HG03066 (cell line): Measurements from ENCODE around the gene WDR81.

Source experiments
- ATAC-seq: cut with Tn5 transposase; IDR thresholded peaks from one replicate; pipeline ENCODE4 v1.9.1; 2021; ENCODE audit warnings: low read depth; ENCODE audit not compliant: unreplicated experiment

The WDR81 gene

DNA sequence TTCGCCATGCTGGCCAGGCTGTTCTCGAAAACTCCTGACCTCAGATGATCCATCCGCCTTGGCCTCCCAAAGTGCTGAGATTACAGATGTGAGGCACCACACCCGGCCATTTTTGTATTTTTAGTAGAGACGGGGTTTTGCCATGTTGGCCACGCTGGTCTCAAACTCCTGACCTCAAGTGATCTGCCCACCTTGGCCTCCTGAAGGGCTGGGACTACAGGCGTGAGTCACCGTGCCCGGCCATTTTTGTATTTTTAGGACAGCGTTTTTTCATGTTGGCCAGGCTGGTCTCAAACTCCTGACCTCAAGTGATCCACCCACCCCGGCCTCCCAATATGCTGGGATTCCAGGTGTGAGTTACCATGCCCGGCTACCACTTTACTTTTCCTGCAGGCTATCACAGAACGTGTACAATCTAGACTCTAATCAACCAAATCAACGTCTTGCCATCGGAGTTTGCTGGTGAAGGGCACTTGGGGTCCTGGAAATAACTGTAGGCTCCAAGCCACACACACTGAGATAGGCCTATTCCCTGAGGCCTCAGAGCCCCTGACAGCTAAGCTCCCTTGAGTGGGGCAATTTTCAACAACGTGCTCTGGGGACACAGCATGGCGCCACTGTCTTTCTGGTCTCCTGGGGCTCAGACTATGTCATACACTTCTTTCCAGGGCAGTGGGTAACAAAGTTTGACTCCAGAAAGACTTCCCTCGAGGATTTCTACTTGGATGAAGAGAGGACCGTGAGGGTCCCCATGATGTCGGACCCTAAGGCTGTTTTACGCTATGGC lies 50.1 kb downstream of the WDR81 start:
- ATAC-seq = no peak

GRCh38 chr17:1776328-1776727 lies 51.8 kb downstream of the WDR81 start:
- ATAC-seq = no peak

DNA sequence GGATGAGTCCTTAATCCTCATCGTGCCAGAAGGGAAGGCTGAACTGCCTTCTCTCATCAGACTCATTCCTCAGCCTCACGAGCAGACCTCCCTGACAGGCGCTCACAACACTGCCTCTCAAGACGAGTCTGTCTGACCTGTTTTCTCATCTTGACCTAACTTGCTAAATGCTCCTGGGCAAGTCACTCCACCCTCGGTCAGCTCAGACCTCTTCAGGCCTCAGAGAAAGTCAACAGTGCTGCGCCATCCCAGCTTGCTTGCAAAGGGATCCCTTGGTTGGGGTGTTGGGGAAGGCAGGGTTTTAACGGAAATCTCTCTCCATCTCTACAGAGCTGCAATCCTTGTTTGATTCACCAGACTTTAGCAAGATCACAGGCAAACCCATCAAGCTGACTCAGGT lies 52.4 kb downstream of the WDR81 start:
- no peak for ATAC-seq

DNA sequence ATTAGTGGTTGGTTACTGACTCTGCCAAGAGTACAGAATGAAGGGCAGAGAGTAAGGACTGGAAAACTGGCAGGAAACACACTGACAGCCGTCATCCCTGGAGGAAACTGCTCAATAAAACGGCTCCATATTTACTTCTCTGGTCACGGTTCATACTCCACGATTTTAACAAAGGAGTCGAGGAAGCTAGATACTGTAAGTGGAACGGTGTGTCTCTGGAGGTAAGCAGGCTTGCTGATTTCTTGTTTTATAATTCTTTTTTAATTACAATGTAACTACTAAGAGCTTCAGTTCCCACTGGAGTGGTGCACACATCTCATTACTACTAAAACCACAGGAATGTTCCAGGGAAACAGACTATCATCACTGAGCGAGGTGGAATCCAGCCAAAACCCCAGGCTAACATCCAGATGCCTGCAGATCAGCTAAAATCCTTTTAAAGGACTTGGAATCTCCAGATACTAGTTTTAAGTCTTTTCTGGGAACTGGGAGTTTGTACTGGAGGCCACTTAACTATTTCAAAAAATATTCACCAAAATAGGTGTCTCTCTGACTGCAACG lies 55.1 kb downstream of the WDR81 start:
- ATAC-seq = no peak

GRCh38 chr17:1782171-1782567 lies 57.7 kb downstream of the WDR81 start:
- ATAC-seq = no peak

DNA sequence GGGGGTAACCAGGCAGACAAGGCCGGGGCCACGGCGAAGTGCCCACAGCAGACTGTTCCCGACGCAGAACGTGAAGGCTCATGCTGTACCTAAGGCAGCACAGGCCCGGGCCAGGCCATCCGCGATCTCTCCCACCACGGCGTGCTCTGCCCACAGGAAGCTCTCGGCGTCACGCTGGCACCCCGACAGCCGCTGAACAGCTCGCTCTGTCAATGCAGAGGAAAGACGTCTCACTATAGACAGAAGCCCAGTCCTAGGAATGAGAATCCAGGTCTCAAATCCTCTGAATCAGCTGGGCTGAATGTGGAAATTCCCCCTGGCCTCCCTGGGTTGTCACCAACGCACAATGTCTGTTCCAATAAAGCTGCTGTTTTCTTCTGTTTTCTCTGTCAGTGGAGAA lies 58.8 kb downstream of the WDR81 start:
- no peak for ATAC-seq

- ATAC-seq = no peak
Measured at GRCh38 chr17:1783834-1784611, 59.5 kb downstream of the WDR81 start.

GRCh38 chr17:1785930-1786329 lies 61.4 kb downstream of the WDR81 start:
- ATAC-seq = no peak

DNA sequence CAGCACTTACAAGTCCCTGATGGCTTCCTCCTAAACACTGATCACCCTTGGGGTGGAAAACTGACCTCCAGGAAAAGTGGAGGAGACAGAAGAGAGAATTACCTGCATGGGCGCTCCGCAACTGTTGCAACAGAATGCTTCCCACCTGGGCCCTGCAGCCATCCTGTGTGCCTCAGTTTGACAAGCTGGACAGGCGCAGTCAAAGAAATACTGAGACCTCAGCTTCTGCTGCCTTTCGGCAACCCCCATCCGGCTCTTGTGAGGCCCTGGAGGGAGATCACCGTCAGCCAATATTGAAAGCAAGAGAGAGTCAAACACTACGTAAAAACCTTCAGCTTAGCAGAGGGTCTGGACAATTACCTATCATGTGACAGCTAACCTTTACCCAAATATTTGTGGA lies 62.2 kb downstream of the WDR81 start:
- no peak for ATAC-seq

DNA sequence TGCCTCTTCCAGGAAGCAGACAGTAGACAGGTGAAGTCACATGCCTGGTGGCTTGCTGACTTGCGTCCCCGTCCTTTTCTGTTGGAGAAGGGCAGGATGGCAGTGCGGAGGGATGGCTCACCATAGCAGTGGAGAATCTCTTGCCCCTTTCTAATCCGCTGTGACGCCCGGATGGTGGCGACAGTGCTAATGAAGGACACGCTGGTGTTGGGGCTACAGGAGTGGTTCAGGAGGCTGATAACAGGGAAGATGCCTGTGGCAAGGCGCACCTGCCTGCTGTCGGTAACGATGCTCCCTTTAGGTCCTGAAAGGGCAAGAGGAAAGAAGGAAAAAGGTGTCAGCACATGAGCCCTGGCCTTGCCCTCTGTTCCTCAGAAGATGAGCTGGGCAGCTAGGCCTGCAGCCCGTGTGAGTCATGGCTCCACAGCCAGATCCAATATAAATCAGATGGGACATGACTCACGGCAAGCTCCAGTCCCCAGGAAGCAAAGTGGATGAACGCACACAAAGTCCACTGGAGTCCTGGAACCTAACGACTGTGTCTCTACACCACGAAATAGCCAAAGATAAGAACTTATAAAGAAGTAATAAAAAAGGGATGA lies 62.9 kb downstream of the WDR81 start:
- no peak for ATAC-seq
